ENCODE data around the gene DLG1.

- TF ChIP-seq CTCF (conservative IDR thresholded peaks at IDR 0.05; ENCODE audit: low read depth in 2 of 2) (no peak), EZH2phosphoT487 (IDR thresholded peaks at IDR 0.05; ENCODE audit: unreplicated experiment) (no peak), CREB1 (CRISPR knock-in tag; IDR thresholded peaks at IDR 0.05; ENCODE audit: low read depth) (no peak), EZH2 (IDR thresholded peaks at IDR 0.05; ENCODE audit: low read depth, unreplicated experiment) (no peak), ZNF462 (CRISPR knock-in tag; IDR thresholded peaks at IDR 0.05) (no peak)
Observed at GRCh38 chr3:197023998-197024651, 274.3 kb downstream of the DLG1 start.
